ENCODE data around the gene UBE2K.
"Not testable (repeated sequence)": the region's sequence is repeated elsewhere in the genome, so short reads cannot be mapped to it uniquely, and the experiment has no call there.

UBE2K gene

DNA sequence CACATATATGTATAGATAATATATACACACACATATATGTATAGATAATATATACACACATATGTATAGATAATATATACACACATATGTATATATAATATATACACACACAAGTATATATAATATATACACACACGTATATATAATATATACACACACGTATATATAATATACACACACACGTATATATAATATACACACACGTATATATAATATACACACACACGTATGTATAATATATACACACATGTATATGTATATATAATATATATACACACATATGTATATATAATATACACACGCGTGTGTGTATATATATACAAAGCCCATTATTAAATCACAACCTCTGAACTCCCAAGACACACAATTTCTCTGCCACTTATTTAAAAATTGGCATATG, 8.0 kb upstream of the UBE2K start:
- no peak for DNase-seq (ENCODE audit: low spot score)

DNA sequence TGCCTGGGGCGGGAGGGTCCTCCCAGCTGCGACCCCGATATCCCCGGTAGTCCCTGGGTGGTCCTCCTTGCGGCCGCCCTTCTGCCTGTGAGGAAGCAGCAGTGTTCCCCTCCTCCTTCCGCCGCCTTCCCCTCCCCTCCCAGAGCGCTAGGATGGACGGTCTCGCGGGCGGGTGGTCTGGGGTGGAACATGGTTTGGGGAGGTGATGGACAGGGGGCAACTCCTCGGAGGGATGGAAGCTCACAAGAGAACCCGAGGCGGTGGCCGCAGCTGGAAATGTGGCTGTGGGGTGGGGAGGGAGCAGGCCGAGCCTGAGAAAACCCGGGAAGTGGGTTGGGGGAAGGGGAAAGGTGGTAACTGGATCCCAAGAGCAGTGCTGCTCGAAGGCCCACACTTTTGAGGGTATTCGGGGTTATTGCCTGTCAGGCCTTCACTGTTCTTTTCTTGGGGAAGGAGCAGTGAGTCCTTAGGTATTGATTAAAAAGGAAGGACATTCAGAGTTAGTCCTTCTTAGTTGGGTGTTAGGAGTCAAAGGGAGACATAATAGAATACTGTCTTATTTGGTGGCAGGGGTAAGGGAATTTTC, 581 bp downstream of the UBE2K start:
- peak; percentile 64 for DNase-seq (ENCODE audit: low spot score)

DNA sequence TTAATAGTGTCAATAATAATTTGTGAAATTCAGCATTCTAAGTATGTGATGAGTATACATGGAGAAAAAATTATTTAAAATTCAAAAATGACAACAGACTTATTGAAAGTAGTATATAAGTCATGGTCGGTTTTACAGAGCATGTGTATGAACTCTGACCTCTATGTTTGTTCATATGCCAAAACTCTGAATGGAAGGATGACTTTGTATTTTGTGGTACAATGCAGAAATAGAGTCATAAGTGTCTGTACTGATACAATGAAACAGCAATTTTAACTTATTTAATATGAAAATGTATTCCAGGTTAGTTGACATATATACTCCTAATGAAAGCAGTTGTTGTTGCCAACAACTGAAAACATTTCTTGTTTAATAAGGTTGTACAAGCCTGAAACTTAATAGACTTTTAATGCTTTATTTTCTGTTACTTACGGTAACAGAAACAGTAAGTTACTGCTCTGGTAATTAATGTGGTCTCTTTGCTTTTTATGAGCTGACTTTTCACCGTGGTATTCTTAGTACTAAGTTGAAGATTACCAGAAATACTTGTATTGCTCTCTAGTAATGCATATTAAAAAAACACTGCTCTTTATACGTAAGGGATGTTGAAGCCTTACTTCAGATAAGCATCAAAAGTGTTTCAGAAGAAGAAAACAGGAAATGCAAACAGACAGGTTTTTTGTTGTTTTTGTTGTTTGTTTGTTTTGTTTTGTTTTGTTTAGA, 1.9 kb downstream of the UBE2K start:
- peak; percentile 85 for DNase-seq (ENCODE audit: low spot score)

DNA sequence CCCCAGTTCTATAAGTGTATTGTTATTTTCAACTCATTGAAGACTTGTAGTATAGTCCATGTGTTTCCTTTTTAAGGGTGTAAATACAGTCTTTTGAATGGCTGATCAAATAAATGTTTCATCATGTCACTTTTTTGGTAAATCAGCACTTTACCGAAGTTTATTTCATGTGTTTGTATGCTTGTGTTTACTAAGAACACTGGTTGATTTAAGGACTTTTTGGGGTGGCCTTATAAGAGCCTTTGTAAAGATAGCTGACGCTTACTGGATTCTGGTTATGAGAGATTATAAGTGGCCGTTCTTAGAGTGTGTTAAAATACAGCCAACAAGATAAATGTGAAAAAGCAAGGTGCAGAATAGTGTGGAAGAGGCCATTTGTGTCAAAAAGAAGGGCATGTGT, 2.6 kb downstream of the UBE2K start:
- peak; percentile 76 for DNase-seq (ENCODE audit: low spot score)

DNA sequence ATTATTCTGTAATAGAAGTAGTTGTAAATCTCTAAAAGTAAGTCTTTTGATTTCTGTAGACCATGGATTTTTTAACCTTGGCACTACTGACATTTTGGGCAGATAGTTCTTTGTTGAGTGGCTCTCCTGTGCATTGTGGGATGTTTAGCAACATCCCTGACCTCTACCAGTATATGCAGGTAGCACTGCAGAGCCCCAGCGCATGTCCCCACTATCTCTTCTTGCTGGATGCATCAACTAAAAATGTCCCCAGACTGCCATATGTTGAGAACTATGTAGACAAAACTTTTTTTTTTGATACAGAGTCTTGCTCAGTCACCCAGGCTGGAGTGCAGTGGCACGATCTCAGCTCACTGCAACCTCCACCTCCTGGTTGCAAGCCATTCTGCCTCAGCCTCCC, 4.8 kb downstream of the UBE2K start:
- DNase-seq (ENCODE audit: low spot score), result no peak

DNA sequence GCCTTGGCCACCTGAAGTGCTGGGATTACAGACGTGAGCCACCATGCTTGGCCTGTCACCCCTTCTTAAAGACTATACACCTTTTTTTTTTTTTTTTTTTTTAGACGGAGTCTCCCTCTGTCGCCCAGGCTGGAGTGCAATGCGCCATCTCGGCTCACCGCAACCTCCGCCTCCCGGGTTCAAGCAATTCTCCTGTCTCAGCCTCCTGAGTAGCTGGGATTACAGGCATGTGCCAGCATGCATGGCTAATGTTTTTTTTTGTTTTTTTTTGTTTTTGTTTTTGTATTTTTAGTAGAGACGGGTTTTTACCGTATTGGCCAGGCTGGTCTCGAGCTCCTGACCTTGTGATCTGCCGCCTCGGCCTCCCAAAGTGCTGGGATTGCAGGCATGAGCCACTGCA, 6.9 kb downstream of the UBE2K start:
- DNase-seq (ENCODE audit: low spot score), result not testable (repeated sequence)

DNA sequence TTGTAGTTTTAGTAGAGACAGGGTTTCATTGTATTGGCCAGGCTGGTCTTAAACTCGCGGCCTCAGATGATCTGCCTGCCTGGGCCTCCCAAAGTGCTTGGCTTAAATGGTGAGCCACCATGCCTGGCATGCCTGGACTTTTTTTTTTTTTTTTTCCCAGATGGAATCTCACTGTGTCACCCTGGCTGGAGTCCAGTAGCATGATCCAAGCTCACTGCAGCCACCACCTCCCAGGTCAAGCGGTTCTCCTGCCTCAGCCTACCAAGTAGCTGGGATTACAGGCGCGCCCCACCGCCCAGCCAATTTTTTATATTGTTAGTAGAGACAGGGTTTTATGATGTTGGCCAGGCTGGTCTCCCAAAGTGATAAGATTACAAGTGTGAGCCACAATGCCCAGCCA, 8.4 kb downstream of the UBE2K start:
- DNase-seq (ENCODE audit: low spot score), result peak; percentile 58

DNA sequence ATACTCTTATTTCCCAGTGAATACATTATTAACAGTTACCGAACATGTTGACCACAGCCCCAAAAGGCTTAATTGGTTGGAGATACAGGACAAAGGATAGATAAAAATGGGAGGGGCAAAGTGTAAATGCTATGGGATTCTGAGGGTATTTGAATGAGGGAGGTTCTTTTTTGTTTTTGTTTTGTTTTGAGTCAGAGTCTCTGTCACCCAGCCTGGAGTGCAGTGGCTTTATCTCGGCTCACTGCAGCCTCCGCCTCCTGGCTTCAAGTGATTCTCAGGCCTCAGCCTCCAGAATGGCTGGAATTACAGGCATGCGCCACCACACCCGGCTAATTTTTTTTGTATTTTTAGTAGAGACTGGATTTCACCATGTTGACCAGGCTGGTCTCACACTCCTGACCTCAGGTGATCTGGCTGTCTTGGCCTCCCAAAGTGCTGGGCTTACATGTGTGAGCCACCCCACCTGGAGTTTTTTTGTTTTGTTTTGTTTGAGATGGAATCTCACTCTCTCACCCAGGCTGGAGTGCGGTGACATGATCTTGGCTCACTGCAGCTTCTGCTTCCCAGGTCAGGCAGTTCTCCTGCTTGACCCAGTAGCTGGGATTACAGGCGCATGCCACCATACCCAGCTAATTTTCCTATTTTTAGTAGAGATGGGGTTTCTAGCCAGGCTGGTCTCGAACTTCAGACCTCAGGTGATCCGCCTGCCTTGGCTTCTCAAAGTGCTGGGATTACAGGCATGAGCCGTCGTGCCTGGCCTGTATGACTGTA, 9.0 kb downstream of the UBE2K start:
- peak; percentile 54 for DNase-seq (ENCODE audit: low spot score)

DNA sequence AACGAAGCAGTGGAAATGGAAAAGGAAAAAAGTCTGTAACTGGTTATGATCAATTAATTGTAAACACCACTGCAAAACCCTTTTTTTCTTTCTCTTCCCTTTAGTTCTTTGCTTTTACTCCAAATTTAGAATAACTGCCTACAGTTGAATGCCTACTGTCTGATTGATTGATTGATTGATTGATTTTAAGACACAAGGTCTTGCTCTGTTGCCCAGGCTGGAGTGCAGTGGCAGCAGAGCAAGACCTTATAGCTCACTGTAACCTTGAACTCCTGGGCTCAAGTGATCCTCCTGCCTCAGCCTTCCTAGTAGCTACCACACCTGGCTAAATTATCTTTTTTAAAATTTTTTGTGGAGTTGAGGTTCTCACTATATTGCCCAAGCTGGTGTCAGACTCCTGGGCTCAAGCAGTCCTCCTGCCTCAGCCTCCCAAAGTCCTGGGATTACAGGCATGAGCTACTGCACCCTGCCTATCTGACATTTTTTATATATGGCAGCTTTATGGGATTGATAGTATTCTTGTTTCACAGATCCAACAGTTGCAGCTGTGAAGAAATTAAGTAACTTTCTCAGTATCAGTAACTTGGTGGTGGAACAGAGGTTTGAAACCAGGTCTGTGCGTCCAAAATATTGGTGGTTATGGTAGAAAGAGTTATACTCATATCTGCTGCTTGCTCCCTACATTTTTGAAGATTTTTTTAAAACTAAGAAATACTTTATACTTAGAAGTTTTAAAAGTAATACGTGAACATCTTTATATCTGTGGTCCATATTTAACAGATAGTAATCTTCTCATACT, 12.4 kb downstream of the UBE2K start:
- no peak for DNase-seq (ENCODE audit: low spot score)

DNA sequence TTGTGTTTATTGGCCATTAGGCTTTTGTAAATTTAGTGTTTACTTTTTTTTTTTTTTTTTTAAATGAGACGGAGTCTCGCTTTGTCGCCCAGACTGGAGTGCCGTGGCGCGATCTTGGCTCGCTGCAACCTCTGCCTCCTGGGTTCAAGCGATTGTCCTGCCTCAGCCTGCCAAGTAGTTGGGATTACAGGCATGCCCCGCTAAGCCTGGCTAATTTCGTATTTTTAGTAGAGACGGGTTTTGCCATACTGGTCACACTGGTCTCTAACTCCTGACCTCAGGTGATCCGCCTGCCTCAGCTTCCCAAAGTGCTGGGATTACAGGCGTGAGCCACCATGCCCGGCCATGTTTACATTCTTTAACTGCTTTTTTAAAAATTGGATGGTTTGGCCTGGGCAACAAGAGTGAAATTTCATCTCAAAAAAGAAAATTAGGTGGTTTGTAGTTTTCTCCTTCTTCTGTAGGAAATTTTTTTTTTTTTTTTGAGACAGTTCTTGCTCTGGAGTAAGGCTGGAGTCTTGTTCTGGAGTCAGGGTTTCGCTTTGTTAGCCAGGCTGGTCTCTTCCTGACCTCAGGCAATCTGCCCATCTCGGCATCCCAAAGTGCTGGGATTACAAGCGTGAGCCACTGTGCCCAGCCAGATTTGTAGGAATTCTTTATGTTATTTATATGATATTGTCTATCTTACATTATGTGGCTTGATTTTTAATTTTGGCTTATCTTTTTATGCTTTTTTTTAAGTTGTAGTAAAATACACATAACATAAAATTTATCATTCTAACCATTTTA, 15.1 kb downstream of the UBE2K start:
- DNase-seq (ENCODE audit: low spot score), result no peak

DNA sequence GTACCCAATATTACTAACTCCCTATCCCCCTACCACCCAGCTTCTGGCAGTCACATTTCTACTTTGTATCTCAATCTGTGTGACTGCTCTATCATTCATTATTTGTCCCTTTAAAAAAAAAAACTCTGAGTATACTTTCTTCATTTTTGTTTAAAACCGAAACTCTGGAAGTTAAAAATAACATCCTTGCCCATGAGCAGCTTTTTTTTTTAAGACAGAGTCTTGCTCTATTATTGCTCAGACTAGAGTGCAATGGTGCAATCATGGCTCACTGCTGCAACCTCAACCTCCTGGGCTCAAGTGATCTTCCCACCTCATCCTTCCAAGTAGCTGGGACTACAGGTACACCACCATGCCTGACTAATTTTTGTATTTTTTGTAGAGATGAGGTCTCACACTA, 15.8 kb downstream of the UBE2K start:
- DNase-seq (ENCODE audit: low spot score), result no peak

DNA sequence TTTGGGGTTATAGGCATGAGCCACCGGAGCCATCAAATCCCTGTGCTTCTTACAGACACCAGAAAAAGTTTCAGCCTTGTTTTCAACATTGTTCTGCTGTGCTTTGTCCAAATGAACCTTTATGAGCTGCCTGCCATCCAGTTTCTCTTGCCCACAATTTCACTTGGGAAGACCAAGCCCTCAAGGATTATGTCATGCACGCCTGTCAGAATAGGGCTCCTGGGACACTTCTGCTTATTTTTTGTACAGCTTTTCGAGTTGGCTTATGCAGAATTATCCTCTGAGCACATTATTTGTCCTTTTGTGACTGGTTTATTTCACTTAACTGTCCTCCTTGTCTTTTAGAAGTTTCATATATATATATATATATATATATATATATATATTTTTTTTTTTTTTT, 16.2 kb downstream of the UBE2K start:
- DNase-seq (ENCODE audit: low spot score), result no peak

DNA sequence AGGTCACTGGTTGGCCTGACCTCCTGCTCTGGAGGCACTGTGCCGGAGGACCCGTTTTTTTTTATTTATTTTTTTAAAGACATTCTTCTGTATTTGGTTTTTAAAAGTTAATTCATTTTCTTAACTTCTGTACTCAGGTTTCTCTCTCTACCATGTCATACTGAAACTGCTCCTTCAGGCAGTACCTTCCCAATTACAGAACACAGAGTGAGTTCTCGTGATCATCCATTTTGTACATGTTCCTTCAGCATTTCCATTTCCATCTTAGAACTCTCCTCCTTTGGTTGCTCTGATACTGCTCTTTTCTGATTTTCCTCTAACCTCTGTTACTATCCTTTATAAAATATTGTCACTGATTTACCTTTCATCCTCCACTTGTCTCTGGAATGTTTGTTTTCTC, 17.9 kb downstream of the UBE2K start:
- no peak for DNase-seq (ENCODE audit: low spot score)

DNA sequence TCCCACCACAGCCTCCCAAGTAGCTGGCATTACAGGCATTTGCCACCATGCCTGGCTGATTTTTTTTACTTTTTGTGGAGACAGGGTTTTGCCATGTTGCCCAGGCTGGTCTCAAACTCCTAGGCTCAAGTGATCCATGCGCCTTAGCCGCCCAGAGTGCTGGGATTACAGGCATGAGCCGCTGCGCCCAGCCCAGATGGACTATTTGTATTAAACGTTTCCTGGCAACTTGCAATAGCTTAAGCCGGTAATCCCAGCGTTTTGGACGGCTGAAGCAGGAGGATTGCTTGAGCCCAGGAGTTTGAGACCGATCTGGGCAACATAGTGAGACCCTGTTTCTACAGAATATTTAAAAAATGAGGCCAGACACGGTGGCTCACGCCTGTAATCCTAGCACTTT, 18.4 kb downstream of the UBE2K start:
- no peak for DNase-seq (ENCODE audit: low spot score)

DNA sequence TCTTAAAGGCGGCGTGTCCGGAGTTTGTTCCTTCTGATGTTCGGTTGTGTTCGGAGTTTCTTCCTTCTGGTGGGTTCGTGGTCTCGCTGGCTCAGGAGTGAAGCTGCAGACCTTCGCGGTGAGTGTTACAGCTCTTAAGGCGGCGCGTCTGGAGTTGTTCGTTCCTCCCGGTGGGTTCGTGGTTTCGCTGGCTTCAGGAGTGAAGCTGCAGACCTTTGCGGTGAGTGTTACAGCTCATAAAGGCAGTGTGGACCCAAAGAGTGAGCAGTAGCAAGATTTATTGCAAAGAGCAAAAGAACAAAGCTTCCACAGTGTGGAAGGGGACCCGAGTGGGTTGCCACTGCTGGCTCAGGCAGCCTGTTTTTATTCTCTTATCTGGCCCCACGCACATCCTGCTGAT, 19.8 kb downstream of the UBE2K start:
- not testable (repeated sequence) for DNase-seq (ENCODE audit: low spot score)

DNA sequence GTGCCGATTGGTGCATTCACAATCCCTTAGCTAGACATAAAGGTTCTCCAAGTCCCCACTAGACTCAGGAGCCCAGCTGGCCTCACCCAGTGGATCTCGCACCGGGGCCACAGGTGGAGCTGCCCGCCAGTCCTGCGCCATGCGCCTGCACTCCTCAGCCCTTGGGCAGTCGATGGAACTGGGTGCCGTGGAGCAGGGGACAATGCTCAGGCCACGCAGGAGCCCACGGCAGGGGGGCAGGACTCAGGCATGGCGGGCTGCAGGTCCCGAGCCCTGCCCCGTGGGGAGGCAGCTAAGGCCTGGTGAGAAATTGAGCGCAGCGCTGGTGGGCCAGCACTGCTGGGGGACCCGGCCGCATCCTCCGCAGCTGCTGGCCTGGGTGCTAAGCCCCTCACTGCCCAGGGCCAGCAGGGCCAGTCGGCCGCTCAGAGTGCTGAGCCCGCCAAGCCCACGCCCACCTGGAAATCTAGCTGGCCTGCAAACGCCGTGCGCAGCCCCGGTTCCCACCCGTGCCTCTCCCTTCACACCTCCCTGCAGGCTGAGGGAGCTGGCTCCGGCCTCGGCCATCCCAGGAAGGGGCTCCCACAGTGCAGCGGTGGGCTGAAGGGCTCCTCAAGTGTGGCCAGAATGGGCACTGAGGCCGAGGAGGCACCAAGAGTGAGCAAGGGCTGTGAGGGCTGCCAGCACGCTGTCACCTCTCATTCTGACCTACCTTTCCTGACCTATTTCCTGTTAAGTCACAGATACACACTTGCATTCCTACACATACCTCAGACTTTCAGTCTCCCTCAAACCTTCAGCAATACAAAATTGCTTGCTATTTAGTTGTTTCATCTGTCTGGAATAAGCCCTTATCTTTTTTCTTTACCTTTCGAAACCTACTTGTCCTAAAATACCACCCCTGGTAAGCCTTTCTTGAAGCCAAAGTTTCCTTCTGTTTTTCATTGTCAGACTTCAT, 20.7 kb downstream of the UBE2K start:
- no peak for DNase-seq (ENCODE audit: low spot score)

DNA sequence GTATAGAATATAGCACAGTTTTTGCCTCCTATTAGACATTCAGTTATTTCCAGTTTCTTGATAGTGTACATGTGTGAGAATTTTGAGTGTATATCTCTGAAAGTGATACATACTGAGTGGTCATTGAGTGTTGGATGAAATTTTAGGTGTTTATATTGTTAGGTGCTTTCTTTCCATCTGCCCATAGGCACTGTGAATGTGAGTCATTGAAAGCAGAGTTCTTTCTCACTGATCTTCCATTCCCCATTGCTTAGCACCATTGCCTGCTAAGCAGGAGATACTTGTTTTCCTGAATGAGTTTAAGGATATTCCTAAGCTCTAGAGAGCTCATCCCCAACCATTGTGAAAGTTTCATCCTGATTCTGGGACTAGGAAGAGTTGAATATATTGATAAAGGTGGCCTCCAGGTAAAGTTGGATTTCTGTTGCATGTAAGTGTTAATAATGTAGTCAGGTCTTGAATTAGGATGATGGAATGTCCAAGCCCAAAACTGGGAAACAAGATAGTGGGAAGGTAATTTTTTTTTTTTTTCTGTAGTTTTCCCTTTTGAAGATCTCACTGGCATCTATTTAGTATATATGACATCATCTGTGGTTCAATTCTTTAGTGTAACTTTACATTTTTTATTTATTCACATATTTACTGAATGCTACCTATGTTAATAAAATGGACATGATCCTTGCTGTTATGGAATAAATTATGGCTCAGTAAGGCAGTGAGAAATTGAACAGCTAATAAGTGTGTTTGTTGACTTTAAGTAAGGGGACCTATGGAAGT, 22.1 kb downstream of the UBE2K start:
- DNase-seq (ENCODE audit: low spot score), result no peak

DNA sequence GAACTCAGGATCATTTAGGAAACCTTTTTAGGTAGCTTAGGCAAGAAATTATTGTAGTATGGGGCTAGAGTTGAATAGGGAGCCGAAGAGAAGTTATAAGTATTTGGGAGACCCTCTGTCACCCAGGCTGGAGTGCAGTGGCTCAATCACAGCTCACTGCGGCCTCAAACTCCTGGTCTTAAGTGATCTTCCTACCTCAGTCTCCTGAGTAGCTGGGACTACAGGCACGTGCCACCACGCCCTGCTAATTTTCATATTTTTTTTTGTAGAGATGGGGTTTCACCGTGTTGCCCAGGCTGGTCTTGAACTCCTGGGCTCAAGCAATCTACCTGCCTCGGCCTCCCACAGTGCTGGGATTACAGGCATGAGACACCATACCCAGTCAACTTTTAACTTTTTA, 23.3 kb downstream of the UBE2K start:
- not testable (repeated sequence) for DNase-seq (ENCODE audit: low spot score)

DNA sequence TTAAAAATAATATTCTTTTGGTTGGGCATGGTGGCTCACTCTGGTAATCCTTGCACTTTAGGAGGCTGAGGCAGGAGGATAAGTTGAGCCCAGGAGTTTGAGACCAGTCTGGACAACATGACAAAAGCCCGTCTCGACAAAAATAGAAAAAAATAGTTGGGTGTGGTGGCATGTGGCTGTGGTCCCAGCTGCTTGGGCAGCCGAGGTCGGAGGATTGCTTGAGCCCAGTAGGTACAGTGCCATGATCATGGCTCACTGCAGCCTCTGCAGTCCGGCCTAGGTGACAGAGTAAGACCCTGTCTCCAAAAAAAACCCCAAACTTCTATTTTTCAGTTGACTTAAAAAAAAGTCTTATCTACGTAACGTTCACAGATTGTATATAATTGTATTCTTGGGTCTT, 23.9 kb downstream of the UBE2K start:
- no peak for DNase-seq (ENCODE audit: low spot score)

DNA sequence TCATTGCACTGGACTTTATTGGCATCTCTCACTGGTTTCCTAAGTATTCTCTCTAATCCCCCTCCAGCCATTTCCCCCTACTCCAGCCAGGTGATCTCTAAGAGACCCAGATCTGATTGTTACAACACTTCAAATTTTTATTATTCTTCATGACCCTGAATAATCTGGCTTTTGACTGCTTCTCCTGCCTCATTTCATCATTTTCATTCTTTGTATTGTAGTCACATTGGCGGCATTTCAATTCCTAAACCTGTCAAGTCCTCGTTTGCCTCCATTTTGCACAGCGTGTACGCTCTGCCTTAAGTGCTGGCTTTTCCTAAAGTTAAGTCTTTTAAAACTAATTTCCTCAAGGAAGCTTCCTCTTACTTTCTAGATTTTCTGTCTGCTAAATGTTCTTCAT, 31.6 kb downstream of the UBE2K start:
- DNase-seq (ENCODE audit: low spot score), result no peak

Data from hematopoietic multipotent progenitor cell treated with erythropoietin and hydrocortisone succinate and interleukin-3 and kit ligand, for 17 days (in vitro differentiated cells).